ENCODE data around the gene PPRC1.
A peak's percentile ranks its signal among the peaks of the same experiment; 100 is the strongest.

PPRC1 gene, protein sequence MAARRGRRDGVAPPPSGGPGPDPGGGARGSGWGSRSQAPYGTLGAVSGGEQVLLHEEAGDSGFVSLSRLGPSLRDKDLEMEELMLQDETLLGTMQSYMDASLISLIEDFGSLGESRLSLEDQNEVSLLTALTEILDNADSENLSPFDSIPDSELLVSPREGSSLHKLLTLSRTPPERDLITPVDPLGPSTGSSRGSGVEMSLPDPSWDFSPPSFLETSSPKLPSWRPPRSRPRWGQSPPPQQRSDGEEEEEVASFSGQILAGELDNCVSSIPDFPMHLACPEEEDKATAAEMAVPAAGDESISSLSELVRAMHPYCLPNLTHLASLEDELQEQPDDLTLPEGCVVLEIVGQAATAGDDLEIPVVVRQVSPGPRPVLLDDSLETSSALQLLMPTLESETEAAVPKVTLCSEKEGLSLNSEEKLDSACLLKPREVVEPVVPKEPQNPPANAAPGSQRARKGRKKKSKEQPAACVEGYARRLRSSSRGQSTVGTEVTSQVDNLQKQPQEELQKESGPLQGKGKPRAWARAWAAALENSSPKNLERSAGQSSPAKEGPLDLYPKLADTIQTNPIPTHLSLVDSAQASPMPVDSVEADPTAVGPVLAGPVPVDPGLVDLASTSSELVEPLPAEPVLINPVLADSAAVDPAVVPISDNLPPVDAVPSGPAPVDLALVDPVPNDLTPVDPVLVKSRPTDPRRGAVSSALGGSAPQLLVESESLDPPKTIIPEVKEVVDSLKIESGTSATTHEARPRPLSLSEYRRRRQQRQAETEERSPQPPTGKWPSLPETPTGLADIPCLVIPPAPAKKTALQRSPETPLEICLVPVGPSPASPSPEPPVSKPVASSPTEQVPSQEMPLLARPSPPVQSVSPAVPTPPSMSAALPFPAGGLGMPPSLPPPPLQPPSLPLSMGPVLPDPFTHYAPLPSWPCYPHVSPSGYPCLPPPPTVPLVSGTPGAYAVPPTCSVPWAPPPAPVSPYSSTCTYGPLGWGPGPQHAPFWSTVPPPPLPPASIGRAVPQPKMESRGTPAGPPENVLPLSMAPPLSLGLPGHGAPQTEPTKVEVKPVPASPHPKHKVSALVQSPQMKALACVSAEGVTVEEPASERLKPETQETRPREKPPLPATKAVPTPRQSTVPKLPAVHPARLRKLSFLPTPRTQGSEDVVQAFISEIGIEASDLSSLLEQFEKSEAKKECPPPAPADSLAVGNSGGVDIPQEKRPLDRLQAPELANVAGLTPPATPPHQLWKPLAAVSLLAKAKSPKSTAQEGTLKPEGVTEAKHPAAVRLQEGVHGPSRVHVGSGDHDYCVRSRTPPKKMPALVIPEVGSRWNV (N-terminal part only)

GRCh38 chr10:102132563-102133372, at the start of gene PPRC1:
TSS of gene PPRC1 (plus strand) at chr10:102133040. CDS start at chr10:102133069, 29 bp downstream.
- DNase-seq (ENCODE audit: insufficient read length, low spot score) = peak; percentile 93
- FAIRE-seq = no peak
- TF ChIP-seq POLR2A (IDR thresholded peaks at IDR 0.05; ENCODE audit: low read depth, low read length) = peak; percentile 81; the same call in 1 of the 2 replicates

DNA sequence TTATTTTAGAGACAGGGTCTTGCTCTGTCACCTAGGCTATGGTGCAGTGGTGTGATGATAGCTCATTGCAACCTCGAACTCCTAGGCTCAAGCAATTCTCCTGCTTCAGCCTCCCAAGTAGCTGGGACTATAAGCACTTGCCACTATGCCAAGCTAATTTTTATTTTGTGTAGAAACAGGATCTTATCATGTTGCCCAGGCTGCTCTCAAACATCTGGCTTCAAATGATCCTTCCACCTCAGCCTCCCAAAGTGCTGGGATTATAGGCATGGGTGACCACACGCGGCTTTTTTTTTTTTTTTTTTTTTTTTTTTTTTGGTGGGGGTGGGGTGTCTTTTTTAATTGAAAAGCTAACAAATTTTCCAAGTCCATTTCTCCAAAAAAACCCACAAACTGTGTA, 49.3 kb upstream of the PPRC1 start:
- no peak for TF ChIP-seq POLR2A (IDR thresholded peaks at IDR 0.05; ENCODE audit: low read depth, low read length)
- DNase-seq (ENCODE audit: insufficient read length, low spot score) (no peak), FAIRE-seq (no peak)

- no peak for TF ChIP-seq POLR2A (IDR thresholded peaks at IDR 0.05; ENCODE audit: low read depth, low read length)
- DNase-seq (ENCODE audit: insufficient read length, low spot score) (no peak), FAIRE-seq (no peak)
Observed at GRCh38 chr10:102085336-102085735, 47.5 kb upstream of the PPRC1 start.

DNA sequence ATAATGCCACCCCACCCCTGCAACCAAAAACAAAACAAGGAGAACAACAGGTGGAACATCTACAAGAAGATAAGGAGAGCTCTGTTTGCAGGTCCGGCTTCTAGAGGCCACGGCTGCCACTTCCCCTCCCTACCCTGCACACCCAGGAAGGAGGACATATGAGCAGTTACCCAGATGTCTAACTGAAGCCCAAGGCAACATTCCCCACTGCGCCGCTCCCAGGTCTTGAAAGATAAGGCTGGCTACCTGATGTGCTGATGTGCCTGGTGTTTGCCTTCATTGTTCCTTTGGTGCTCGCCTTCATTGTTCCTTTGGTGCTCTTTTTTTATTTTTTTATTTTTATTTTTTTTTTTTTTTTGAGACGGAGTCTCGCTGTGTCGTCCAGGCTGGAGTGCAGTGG, 46.6 kb upstream of the PPRC1 start:
- FAIRE-seq = no peak
- no peak for DNase-seq (ENCODE audit: insufficient read length, low spot score)
- no peak for TF ChIP-seq POLR2A (IDR thresholded peaks at IDR 0.05; ENCODE audit: low read depth, low read length)

- TF ChIP-seq POLR2A (IDR thresholded peaks at IDR 0.05; ENCODE audit: low read depth, low read length) = no peak
- FAIRE-seq = no peak
- DNase-seq (ENCODE audit: insufficient read length, low spot score) = peak; percentile 57
Observed at GRCh38 chr10:102090772-102091171, 42.1 kb upstream of the PPRC1 start.

DNA sequence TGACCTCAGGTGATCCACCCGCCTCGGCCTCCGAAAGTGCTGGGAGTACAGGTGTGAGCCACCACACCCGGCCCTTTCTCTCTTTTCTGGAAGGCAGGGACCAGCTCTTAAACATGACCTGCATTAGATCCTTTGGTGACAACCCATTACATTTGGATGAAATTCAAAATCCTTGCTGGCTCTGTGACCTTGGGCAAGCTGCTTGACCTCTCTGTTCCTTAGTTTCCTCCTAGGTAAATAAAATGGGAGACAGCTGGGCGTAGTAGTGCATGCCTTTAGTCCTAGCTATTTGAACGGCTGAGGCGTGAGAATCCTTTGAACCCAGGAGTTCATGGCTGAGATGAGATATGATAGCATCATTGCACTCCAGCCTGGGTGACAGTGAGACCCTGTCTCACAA, 36.4 kb upstream of the PPRC1 start:
- DNase-seq (ENCODE audit: insufficient read length, low spot score) = no peak
- TF ChIP-seq POLR2A (IDR thresholded peaks at IDR 0.05; ENCODE audit: low read depth, low read length) = no peak
- no peak for FAIRE-seq

DNA sequence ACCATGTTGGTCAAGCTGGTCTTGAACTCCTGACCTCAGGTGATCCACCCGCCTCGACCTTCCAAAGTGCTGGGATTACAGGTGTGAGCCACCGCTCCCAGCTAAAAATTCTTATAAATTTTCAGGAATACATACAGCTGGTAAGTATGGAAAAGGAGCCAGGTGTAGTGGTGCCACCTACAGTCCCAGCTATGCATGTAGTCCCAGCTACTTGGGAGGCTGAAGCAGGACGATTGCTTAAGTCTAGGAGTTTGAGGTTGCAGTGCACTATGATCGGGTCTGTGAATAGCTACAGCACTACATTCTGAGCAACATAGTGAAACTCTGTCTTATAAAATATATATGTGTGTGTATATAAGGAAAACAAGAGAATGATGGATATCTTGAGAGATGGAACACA, 31.7 kb upstream of the PPRC1 start:
- FAIRE-seq (no peak), DNase-seq (ENCODE audit: insufficient read length, low spot score) (no peak)
- no peak for TF ChIP-seq POLR2A (IDR thresholded peaks at IDR 0.05; ENCODE audit: low read depth, low read length)

DNA sequence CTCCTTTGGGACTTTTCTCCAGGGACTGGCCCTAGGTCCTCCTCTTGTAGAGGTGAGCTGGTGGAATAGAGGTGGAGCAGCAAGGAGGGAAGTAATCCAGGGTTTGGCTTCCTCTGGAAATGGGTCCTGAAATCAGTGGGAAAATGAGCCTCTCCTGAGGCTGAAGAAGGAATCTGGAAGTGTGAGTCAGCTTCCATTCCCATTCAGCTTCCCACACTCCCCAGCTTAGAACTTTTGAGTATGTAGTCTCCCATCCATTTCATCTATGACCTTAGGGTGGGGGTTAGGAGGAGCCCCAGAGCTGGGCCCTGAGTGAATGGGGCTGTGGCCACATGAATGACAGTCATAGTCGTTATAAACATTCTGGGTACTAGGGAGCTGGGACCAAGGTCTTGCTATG, 30.4 kb upstream of the PPRC1 start:
- FAIRE-seq (no peak), DNase-seq (ENCODE audit: insufficient read length, low spot score) (no peak)
- no peak for TF ChIP-seq POLR2A (IDR thresholded peaks at IDR 0.05; ENCODE audit: low read depth, low read length)

- no peak for TF ChIP-seq POLR2A (IDR thresholded peaks at IDR 0.05; ENCODE audit: low read depth, low read length)
- FAIRE-seq (no peak), DNase-seq (ENCODE audit: insufficient read length, low spot score) (no peak)
Observed at GRCh38 chr10:102106998-102107397, 25.8 kb upstream of the PPRC1 start.

GRCh38 chr10:102109166-102110116, 23.4 kb upstream of the PPRC1 start:
- FAIRE-seq (no peak), DNase-seq (ENCODE audit: insufficient read length, low spot score) (no peak)
- no peak for TF ChIP-seq POLR2A (IDR thresholded peaks at IDR 0.05; ENCODE audit: low read depth, low read length)

- no peak for DNase-seq (ENCODE audit: insufficient read length, low spot score)
- FAIRE-seq = no peak
- no peak for TF ChIP-seq POLR2A (IDR thresholded peaks at IDR 0.05; ENCODE audit: low read depth, low read length)
Observed at GRCh38 chr10:102111276-102111675, 21.6 kb upstream of the PPRC1 start.
